OCI-M2 (cell line): ENCODE measurements around the gene SHMT2.

Experiments
- DNase-seq: peaks from one replicate; lab custom pipeline; 2025; ENCODE audit not compliant: unreplicated experiment; lab: John Stamatoyannopoulos, UW

The SHMT2 gene

DNA sequence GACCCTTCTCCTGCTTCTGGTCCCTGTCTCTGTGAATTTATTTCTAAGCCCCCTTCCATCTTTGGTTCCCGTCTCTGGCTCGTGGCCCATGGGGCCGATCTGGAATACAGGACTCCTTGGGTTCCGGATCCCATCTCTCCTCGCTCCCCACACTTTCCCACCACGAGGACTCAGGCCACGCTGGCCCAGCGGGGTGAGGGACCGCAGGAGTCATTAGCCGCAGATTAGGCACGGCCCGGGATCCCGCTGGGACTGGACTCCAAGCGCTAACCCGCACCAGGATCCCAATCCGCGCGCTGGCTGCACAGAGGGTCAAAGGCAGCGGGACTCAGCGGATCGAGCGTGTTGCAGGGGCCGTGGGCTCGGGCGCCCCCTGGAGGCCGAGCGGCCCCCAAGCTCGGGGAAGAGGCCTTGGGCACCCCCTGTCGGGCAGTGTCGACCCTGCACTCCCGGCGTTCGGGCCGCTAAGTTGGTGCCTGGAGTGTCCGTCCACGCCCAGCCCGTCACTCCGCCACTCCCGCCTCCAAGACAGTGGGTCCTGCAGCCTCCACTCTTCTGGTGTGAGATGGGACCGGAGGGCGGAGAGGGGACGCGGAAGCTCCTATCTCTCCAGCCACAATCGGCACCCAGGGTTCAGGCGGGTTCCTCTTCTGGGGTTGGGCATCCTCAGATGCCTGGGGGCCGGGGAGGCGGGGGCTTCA is 9.5 kb downstream of the SHMT2 start:
- DNase-seq = peak; percentile 54

DNA sequence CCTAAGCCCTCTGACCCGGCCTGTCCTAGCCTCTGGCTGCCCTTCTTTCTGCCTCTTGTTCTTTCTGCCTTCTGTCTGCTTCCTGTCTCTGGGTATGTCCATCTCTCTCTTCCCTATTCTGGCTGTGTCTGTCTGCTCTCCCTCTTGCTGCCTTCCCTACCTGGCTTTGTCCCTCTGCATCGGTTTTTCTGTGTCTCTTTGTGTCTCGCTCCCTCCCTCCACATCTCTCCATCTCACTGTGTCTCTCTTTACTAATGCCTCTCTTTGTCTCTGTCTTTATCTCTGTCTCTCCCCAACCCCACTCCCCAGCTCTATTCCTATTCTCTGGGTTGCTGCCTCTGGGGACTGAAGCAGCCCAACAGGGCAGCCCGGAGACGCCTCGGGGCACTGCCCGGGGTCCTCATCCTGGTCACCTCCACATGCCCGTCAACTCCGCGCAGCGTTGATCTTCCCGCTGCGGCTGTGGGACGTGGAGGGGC is 10.1 kb downstream of the SHMT2 start:
- no peak for DNase-seq

DNA sequence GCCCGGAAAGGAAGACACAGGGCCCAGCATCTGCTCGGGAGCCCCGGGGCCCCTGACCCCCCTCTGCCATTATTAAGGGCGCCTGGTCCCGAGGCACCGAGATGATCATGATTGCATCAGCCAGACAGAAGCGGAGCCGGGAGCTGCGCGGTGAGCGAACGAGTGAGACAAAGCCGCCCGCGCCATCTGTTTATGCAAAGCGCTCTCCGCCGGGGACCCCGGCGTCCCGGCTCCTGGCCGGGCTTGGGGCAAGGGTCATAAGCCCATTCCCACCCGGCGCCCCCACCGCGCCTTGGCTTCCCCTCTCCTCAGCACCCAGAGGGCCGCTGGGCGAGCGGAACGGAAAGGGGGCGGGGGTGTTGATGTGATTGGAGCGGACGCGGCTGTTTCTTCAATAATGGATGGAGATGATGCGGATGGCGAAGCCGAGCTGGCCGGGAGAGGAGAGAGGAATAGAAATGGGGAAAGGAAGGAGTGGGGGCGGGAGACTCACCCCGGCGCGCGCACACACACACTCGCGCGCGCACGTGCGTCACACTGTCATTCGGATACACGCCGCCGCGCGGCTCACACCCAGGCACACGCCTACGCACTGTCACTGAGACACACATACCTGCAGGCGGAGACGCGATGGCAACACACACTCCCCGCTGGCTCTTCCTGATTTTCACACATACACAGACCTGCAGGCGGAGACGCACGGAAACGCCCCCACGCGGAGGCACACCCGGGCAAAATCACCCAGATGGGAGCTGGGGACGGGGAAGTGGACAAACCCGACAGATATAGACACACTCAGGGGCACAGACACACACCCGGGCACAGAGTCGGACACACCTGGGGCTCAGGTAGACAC is 10.8 kb downstream of the SHMT2 start:
- no peak for DNase-seq

DNA sequence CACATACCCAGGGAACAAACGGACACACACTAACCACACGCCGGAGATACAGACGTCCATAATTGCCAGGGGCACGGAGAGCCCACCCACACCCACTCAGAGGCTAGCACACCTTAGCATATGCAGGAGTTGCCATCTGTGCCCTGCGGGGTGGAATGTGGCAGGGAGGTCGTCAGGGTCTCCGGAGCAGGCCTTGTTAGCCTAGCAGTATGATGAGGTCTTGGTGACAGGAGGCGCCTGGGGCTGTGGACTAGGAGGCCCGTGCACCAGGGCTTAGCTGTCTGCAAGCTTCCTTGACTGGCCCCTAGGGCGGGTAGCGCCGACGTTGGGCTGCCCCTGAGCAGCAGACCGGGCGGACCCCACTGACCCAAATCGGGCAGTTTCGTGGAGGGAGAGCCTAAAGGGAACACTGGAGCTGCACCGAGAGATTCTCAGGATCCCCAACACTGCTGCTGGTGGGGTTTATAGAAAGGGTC is 11.5 kb downstream of the SHMT2 start:
- no peak for DNase-seq

DNA sequence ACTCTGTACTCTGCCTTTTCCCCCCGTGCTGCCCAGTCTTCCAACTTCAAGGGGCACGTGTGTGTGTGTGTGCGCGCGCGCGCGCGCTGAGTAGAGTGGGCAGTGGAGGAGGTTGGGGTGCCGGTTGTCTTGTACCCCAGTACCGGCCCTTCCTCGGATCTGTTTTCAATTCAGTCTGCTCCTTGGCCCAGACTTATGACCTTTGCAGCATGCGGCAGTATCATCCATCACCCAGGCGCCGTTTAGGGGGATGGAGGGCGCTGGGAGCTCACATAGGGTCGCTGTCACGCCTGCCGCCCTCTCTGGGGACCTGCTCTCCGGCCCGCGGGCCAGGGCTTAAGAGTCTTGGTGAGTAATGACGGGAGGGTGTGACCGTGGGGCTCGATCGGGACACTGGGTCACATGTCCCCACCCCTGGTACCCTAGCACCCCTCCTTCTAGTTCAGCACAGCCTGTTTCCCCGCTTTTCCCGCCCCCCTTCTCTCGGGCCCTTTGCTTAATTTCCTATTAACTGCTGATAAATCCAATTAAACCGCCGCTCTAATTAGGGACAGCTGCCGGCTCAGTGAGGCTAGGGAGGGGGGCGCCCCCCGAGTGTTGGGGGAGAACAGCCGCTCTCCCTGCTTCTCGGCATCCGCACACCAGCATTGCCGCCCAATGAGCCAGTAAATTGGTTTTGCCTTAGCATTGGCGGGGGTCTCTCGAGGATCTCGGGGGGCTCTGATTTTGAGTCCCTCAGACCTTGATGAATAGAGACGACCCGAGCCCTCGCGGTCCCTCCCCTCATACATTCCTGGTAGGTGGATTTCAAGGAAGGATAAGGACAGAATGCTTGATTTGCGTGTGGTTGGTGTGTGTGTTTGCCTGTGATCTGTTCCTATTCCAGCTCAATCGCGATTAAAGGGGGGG is 12.1 kb downstream of the SHMT2 start:
- DNase-seq = no peak

DNA sequence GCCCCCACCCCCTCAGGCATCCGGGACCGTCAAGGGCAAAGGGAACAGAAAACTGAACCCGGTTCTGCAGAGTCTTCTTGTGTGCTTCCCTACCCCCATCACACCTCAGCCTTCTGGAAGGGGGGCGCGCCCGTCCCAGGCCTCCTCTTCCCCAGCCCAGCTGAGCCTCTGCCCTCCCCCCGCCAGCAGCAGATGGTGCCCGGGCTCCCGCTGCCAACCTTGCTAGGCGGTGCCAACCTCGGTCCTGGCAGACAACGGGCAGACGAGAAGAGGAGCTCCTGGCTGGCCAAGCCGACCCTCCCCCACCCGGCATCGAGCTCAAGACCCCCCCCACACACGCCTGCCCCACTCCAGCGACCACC is 12.8 kb downstream of the SHMT2 start:
- DNase-seq = no peak

DNA sequence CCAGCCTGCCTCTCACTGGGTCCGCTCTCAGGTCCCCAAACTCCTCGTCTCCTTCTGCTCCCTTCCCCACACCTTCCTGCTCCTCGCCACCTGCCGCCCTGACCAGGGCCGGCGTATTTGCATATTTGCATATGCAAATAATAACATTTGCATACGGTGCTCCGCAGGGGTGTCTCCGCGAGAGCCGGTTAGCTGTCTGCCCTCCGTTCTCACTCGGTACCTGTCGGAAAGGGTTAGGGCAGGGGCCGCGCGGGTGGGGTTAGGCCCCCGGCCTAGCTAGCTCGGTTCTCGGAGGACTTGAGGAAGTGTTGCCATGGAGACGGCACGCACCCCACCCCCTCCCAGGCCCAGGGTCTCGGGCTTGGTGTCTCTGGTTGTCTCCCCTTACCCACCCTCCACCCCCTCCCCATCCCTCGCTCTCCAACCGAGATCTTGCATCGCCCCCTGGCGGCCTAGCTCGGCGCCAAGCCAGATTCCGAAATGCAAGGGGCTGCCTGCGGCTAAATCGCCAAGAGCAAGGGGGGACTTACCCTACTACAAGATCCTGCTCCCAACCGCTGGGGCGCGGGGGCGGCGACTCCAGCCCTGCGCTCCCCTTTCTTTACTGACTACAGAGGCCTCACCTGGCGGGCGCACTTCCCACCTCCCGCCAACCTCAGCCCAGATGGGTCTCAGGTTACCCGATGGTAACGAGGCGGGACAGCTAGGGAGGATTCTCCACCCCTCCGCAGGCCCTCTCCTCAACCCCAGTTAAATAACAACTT is 13.4 kb downstream of the SHMT2 start:
- DNase-seq = no peak

DNA sequence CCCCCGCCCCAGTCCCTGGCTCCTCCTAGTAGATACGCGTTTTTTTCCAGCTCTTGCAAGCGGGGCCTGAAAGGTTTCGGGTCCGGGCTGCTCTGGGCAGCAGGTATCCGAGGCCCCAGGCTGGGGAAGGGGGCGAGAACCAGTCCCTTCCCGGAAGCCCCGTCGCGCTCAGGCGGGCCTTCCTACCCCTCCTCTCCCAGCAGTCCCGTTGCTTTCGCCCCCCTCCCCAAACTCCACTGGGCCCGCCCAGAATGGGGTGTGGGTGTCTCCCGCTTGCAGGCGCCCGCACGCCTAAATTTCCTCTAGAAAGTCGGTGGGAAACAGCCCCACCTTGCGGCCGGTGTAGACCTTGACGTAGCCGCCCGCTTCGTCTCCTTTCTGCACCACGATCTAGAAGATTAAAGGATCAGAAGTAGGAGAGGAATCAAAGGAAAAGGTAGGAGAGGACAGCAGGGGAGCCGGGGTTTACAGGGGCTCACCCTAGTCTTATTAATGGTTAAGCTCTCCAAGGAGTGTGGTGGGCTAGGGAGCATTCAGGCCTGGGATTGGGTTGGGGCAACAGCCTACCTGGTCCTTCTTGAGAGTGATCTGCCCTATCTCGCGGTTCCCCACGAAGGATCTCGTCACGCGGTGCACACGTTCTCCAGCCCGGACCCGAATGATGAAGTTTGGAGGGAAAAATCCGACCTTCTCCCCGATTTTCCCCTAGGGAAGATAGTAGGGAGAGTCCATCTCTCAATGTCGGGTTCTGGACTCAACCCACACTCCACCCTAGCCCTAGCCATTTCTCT is 14.2 kb downstream of the SHMT2 start:
- DNase-seq = peak; percentile 35

DNA sequence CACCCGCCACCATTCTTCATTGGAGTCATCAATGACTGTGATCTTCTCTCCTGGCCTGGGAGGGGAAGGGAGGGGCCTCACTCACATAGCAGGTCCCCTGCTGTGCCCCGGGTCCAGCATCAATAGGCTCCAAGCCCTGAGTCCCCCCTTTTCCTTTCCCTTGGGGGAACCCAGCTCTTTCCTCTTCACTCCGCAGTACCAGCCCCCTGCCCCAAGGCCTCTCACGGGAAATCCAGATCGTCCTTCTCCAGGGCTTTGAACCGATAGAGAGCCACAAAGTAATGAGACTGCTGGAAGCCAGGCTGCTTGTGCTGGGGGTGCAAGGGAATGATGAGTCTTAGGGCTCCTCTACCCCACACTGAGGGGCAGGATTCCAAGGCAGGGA is 14.8 kb downstream of the SHMT2 start:
- DNase-seq = no peak

DNA sequence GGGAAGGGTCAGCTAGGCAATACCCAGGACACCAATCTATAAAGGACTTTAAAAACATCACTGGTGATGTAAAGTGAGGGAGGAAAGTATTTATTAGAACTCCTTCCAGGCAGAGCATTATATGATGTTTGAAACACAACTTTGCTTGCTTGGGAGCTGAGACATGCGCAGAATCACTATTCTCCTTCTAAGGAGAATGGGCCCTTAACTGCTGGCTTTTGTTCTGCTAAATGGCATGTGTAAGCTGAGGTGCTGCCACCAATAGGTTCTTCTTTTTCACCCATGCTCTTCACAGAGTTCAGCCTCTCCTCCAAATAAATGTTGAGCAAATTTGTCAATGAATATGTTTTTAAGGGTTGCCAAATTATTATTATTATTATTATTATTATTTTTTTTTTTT is 17.5 kb downstream of the SHMT2 start:
- no peak for DNase-seq

DNA sequence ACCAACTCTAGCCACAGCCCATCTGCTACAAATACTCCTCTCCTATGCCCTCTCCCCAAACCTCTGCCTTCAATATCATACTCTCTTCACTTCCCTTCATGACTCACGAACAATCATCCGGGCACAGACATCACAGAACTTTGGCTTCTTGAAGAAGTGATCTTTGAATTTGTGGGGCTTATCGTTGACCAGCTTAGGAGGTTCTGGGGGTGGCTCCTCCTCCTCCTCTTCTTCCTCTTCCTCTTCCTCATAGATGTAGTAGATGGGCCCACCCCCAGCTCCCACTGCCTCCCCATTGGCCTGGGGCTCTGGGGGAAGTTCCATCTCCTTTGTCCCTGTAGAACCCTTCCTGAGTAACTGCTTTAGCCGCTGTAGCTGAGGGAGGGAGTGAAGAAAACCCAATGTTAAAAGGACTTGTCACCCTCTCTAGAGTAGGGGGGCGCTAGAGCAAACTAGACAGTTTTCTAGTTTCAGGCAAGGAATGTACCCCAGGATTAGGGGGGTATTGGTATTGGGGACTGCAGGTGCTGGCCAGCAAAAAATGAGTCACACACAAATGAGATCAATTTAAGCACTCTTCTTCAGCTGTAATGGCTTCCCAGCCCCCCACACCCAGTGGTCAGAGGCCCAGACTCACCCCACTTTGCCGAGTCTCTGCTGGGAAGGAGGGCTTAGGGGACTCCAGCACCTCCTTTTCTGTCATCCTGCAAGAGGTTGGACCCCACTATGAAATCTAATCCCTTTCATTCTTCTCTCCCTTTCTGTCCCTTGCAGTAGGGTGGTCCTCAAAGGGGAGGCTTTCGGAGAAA is 19.6 kb downstream of the SHMT2 start:
- peak; percentile 59 for DNase-seq

DNA sequence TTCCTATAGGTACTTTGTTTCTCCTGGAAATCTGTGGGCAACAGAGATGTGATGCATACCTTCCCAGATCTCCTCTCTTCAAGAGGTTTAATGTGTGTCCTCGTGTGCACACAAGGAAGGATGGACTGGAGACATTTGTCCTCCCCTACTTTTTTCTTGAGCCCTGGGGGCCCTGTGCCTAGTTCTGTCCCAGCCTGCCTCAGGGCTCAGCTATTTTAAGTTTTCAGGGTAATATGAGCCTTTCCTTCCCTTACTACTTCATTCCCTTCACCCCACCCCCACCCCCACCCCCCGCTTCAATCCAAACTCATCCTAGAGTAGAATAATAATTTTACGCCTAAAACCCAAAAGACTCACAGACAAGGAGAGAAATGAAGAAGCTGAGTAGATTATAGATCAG is 21.0 kb downstream of the SHMT2 start:
- no peak for DNase-seq

DNA sequence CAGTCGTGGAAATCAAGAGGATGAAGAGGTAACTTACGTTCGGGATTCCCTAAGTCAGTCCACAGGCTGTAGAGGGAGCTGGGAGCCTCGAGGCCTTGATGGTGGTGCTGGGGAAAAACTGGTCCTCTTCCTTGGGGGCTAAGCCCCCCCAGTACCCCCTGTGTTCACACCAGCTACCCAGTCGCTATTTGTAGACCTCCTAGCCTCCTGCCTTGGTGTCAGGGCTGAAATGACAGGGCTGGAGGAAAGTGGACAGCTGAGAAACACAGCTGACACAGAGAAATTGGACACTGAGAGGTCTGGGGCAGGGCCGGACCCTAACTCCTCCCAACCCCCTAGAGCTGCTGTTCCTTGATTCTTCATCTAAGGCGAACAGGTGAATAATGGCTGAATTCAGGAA is 21.4 kb downstream of the SHMT2 start, which contains the start of gene STAC3:
STAC3 (minus strand) TSS at position 232 of the 400 bp plus-strand sequence. CDS start 1,551 bp downstream, outside the sequence.
- DNase-seq = no peak

DNA sequence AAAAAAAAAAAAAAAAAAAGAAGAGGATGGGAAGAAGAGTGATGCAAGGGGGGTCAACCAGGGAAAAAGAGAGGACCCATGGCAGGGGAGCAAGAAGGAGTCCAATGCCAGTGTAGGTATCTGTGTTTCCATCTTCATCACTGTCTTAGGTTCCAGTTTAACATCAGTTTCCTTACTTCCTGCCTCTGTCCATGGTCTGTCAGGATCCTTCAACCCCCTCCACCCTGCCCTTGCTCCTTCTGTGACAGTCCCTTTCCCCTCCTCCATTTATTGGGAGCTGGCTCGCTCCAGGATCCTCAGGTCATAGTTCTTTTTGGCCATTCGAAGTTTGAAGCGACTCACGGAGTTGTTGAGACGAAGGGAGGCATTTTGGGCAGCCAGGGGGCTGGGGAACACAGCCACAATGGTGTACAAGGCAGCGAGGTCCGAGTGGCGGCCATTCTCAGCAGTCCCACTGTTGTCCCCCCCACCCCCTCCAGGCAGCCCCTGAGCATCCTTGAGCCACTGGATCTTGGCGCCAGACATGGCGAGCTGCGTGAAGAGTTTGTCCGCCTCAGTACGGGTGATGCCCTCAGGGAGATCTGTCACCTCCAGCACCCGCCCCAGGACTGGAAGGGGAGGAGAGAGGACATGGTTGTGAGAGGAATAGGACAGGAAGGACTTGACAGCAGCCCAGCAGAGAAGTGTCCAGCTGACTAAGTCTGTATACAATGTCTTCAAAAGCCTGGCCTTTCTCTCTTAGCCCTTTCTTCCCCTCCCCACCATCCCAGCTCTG is 25.2 kb downstream of the SHMT2 start:
- DNase-seq = no peak

DNA sequence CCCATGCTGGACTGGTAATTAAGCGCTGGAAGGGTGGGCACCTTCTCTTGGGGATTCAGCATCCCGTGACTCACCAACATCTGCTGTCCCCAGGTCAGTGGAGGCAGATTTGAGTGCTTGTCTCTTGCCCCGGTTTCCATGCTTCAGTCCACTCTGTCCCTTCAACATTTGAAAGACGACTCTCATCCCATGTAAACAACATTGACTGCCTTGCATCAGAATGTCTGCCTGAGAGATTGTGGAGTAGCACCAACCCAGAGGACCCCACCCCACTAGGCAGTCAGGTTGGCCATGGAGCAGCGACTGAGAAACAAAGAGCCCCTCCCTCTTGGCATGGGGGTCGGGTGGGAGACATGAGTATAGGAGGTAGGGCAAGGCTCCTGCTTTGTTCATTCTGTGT is 26.4 kb downstream of the SHMT2 start:
- DNase-seq = no peak

DNA sequence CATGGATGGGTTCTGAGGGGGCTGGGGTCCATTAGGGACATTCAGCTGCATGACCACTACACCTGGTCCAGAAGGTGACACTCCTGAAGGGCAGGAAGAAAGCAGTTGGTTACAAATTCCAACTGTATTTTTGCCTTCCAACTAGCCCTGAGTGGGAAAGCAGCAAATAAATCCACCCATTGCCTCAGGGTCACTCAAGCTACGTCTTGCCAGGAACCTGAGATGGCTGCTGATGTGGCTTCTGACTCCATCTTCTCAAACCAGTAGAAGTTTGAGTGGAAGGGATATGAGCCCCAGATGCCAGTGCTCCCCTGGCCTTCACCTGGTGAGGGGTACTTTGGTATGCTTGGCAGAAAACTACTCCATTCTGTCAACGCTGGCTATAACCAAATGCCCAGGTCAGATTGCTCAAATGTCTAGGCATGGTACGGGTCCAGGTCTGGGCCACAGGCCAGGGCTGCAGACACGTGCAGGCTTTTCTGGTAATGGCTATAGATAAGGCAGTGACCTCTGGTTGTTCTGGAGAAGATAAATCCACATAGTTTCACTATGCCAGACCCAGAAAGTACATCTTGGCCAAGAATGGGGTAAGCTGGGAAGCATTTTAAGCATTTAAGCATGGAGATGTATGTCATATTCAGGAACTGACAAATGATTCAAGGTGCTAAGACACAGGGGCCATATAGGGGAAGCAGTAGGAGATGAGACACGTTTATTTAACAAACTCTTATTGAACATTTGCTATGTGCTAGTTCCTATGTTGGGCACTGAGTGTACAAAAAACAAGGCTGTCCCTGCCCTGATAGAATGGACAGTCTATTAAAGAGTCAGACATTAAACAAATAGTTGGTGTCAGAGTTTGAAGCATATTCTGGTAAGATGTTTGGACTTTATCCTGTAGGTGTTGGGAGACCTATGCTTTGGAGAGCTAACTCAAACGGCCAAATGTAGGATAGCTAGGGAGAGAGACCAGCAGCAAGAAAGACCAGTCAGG is 29.8 kb downstream of the SHMT2 start:
- no peak for DNase-seq

DNA sequence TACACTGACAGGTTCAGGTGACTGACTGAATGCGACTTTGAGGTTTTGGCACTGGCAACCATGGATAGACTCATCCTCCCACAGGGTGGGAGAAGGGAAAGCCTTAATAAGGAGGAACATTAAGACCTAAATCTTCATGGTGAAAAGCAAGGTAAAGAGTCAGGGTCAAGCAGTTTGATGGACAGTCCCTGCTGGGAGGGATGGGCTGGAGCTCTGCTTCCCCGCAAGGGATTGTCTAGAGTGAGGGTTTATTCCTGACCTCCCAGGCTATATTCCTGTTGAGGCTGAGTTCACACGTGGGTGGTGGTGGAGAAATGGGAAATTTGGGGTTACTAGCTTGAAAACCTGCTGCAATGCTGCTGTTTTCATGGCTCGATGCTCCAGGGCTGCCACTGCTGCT is 30.9 kb downstream of the SHMT2 start:
- DNase-seq = no peak
